Epithelial cell of proximal tubule (primary cell): ENCODE measurements around the gene TACC3. TPM values are rescaled to one million over a fixed set of nuclear protein-coding genes. Genes with fewer than 3 reads are reported as not detected.

ENCODE experiments used
- DNase-seq: peaks from one replicate; pipeline ENCODE4 v3.0.0-alpha.2; 2011; ENCODE audit warnings: low read depth
- H3K4me3 ChIP-seq: 2 replicates; pipeline ENCODE4 v1.5.1; 2011; ENCODE audit warnings: low read depth, mild to moderate bottlenecking, low read length
- total RNA-seq: library from RNA; depleted of rRNA; stranded (reverse); fragments of >200 nt; gene quantifications from 2 replicates; pipeline ENCODE4 v1.2.3, GENCODE V29; 2015
- TF ChIP-seq, protein P1 (sequence below): conservative IDR thresholded peaks from 2 replicates; pipeline ENCODE4 v1.5.1; 2012; ENCODE audit warnings: low read depth, mild to moderate bottlenecking, low read length

TACC3 gene
- total RNA-seq, 1 donor from 2014 or later: 94.4 TPM

DNA sequence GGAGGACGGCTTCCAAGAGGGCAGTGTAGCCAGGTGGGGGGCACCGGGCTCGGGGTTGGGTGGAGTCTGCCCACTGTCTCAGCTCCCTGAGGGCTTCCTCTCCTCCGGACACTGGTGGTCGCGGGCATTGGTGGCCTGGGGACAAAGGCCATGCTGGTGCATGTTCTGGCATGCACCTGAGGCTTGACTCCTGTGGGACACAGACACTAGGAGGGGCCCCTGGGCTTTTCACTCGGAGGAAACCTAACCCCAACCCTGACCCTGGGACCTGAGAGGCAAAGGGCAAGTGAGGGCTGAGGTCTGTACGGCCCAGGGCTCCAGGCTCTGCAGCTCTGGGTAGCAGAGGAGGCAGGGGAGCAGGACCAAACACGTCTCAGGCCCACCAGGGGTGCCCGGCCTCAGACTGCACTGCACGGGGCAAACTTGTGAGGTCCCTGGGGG is 49.5 kb downstream of the TACC3 start:
- no peak overlapping the region for H3K4me3 ChIP-seq
- DNase-seq: no peak
- TF ChIP-seq, protein P1, sequence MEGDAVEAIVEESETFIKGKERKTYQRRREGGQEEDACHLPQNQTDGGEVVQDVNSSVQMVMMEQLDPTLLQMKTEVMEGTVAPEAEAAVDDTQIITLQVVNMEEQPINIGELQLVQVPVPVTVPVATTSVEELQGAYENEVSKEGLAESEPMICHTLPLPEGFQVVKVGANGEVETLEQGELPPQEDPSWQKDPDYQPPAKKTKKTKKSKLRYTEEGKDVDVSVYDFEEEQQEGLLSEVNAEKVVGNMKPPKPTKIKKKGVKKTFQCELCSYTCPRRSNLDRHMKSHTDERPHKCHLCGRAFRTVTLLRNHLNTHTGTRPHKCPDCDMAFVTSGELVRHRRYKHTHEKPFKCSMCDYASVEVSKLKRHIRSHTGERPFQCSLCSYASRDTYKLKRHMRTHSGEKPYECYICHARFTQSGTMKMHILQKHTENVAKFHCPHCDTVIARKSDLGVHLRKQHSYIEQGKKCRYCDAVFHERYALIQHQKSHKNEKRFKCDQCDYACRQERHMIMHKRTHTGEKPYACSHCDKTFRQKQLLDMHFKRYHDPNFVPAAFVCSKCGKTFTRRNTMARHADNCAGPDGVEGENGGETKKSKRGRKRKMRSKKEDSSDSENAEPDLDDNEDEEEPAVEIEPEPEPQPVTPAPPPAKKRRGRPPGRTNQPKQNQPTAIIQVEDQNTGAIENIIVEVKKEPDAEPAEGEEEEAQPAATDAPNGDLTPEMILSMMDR: no peak

DNA sequence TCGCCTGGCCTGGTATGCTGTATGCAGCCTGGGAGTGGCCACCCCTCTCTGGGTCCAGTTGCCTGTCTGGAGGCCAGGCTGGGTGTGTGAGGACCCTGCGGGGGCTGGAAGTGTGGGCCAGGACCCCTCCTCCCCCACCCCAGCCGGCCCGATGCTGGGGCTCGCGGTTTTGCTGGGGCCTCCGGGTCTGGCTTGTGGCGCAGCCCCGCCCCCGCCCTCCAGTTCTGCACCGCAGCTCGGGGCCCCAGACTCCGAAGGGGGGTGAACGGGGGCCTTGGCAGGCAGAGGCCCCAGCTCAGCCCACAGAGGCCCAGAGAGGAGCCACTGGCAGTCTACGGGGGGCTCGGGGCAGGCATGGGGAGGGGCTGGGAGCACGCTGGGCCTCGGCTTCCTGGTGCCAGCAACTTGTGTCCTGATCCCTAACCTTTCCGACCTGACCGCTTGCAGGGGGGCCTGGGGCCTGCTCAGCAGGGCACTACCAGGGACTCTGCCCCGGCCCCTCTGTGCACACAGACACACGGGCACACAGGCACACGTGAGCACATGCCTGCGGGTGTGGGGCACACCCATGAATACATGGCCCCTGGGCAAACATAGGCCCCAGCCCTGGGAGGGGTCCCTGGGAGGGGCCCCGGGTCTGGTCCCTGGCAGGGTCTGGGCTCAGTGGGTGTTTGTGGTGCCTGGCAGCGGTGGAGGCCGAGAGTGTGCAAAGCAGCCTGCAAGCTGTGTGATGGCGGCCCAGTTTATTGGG is 50.4 kb downstream of the TACC3 start:
- DNase-seq: no peak
- TF ChIP-seq, protein P1: no peak
- no peak overlapping the region for H3K4me3 ChIP-seq

DNA sequence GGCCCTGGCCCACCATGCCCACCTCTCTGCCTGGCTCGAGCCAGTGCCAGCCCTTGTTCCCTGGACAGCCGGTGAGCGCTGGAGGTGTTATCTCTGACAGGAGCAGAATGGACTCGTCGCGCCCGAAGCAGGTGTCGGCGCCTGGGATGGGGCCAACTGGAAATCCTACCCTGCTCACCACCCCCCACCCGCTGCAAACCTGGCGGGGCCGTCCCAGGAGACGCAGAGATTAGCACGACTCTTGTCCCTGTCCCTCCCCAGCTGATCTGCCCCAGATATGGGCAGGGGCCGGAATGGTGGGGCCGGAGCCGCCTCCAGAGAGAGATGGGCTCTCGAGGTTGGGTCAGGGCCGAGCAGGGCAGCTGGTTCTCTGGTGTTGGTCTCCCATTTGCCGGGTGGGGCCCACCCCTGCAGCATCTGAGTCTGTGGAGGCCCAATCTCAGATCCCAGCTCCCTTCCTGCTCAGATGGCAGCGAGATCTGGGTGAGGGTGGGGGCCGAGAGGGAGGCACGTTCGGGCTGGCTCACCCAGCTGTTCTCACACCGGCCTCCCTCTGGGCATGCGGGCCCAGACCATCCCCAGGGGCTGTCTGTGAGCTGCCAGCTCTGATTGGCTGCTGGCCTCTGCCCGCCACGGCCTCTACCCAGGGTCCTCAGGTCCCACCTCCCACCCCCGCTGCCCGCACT is 51.7 kb downstream of the TACC3 start:
- no peak overlapping the region for H3K4me3 ChIP-seq
- TF ChIP-seq, protein P1: no peak
- no peak for DNase-seq

DNA sequence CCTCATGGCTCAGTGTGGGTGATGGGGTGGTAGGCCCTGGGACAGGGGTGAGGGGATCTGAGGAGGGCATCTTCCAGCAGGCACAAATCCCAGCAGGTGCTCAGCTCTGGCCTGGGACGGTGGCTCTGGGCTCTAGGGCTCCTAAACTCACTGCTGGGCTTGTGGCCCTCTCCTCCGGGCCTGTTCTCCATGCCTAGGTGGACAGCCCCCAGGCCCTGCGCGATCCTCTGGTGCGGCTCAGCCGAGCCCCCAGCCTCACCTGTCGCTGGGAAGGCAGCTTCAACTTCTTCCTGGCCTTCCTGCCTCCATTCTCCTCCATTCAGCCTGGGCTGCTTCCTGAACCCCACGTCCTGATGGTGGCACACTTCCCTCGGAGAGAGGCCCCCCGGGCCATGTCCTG is 52.4 kb downstream of the TACC3 start:
- DNase-seq: no peak
- TF ChIP-seq, protein P1: no peak
- H3K4me3 ChIP-seq: no peak overlapping the region

DNA sequence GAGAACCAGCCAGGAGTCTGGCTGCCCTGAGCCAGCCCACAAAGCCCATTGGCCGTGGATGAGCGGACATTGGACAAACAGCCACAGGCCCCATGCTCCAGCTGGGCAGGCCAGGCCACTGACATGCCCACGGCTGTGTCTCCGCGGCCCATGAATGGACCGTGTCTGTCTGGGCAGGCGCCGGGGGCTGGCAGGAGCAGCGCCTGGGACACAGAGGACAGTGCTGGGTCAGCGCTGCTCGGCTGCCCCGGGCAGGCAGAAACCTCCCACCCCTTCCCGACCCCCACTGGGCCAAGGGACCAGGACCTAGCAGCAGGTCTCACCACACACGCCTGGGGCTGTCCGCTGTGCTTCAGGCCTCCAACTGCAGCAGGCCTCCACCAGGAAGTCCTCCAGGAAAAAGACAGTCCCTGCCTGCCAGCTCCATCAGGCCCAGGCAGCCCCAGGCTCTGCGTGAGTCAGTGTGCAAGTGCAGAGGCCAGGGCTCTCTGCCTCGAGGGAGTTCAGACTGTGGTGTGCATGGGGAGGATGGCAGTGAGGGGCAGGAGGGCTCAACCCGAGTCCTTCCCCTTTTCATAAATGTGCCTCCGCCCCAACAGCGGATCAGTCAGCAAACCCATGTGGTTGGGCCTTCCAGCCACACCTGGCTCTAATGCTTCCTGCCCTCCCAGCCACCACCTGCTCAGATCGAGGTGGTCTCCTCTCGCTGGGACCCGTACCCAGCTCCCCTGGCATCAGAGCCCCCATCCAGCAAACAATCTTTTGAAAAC is 54.6 kb downstream of the TACC3 start:
- TF ChIP-seq, protein P1: no peak
- H3K4me3 ChIP-seq: no peak overlapping the region
- DNase-seq: no peak

DNA sequence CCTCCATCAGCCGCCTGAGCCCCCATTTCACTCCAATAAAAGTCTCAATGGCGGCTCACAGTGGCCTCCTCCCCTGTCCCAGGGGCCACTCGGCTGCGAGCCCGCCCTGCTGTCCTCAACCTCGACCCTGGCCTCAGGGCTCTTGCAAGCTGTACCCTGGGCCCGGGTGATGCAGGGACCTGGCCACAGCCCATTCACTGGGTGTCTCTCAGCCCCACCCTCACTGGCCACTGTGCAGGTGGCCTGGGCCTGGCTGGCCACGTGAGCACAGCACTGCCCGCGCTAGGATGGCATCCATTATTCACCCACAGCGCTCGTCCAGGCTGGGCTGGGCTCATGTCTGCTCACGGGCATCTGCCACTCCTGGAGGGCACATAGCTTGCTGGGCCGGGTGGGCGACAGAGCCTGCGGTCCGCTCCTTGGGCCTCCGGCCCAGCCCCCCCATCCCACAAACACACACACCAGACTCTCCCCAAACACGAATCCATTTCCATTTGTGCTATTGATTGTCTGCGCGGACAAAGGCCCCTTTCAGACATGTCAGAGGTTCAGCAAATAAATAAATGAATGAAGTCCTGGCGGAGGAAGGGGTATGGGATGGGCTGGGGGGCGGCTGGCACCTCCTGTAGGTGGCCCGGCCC is 55.3 kb downstream of the TACC3 start:
- DNase-seq: no peak
- no peak overlapping the region for H3K4me3 ChIP-seq
- TF ChIP-seq, protein P1: no peak
